ENCODE data around the gene DESI1. TPM values are rescaled to one million over a fixed set of nuclear protein-coding genes. Genes with fewer than 3 reads are reported as not detected.
"Not testable (repeated sequence)": the region's sequence is repeated elsewhere in the genome, so short reads cannot be mapped to it uniquely, and the experiment has no call there.

The DESI1 gene
- total RNA-seq, 1 donor from 2014 or later, result 41.6 TPM

GRCh38 chr22:41638748-41639147 lies 17.9 kb upstream of the DESI1 start:
- DNase-seq (ENCODE audit: missing footprints) (no peak), ATAC-seq (peak; percentile 15)
- intact Hi-C loops (cut with DNase I), result no loop called here

- ATAC-seq (no peak), DNase-seq (ENCODE audit: missing footprints) (no peak)
- intact Hi-C loops (cut with DNase I), result no loop called here
Observed at GRCh38 chr22:41638124-41638523, 17.3 kb upstream of the DESI1 start.

- intact Hi-C loops (cut with DNase I); DNase-seq (ENCODE audit: missing footprints); ATAC-seq: not testable (repeated sequence)
Observed at GRCh38 chr22:41637623-41638022, 16.8 kb upstream of the DESI1 start.

GRCh38 chr22:41636467-41636866 lies 15.6 kb upstream of the DESI1 start:
- peak; percentile 75 for ATAC-seq
- intact Hi-C loops (cut with DNase I), result no loop called here
- no peak for DNase-seq (ENCODE audit: missing footprints)

- DNase-seq (ENCODE audit: missing footprints); ATAC-seq; intact Hi-C loops (cut with DNase I): not testable (repeated sequence)
Observed at GRCh38 chr22:41634610-41635009, 13.8 kb upstream of the DESI1 start.

- DNase-seq (ENCODE audit: missing footprints); intact Hi-C loops (cut with DNase I); ATAC-seq: not testable (repeated sequence)
Observed at GRCh38 chr22:41631615-41632014, 10.8 kb upstream of the DESI1 start.

- ATAC-seq; DNase-seq (ENCODE audit: missing footprints); intact Hi-C loops (cut with DNase I): not testable (repeated sequence)
Observed at GRCh38 chr22:41631115-41631514, 10.3 kb upstream of the DESI1 start.

- no peak for DNase-seq (ENCODE audit: missing footprints)
- intact Hi-C loops (cut with DNase I), result no loop called here
Observed at GRCh38 chr22:41625577-41625976, 4.7 kb upstream of the DESI1 start.

GRCh38 chr22:41621911-41622179 lies 1.0 kb upstream of the DESI1 start:
- ATAC-seq (no peak), DNase-seq (ENCODE audit: missing footprints) (no peak)
- intact Hi-C loops (cut with DNase I), result loop anchor here (2.0 kb wide), 1 partner anchor 33 kb away; the partner anchor contains the start of gene PMM1

More at GRCh38 chr22:41625577-41625976, 4.7 kb upstream of the DESI1 start:
- no peak for ATAC-seq

GRCh38 chr22:41621099-41621910 lies 462 bp upstream of the DESI1 start, which contains the start of gene XRCC6:
XRCC6 (plus strand) TSS chr22:41621295; CDS start chr22:41622005, 710 bp downstream.
- intact Hi-C loops (cut with DNase I), result loop anchor here (2.0 kb wide), 1 partner anchor 33 kb away; the partner anchor contains the start of gene PMM1
- ATAC-seq, result peak; percentile 98
- DNase-seq (ENCODE audit: missing footprints), result peak; percentile 100

- intact Hi-C loops (cut with DNase I), result loop anchor here (2.0 kb wide), 1 partner anchor 31 kb away; the partner anchor contains the start of gene PMM1
- ATAC-seq (no peak), DNase-seq (ENCODE audit: missing footprints) (no peak)
Observed at GRCh38 chr22:41619979-41620588, 759 bp downstream of the DESI1 start.

- DNase-seq (ENCODE audit: missing footprints) (no peak), ATAC-seq (no peak)
- intact Hi-C loops (cut with DNase I), result no loop called here
Observed at GRCh38 chr22:41613456-41613855, 7.4 kb downstream of the DESI1 start.

GRCh38 chr22:41612603-41613306 lies 8.1 kb downstream of the DESI1 start:
- ATAC-seq, result no peak
- no peak for DNase-seq (ENCODE audit: missing footprints)
- intact Hi-C loops (cut with DNase I), result no loop called here

- ATAC-seq (peak; percentile 78), DNase-seq (ENCODE audit: missing footprints) (no peak)
- intact Hi-C loops (cut with DNase I), result no loop called here
Observed at GRCh38 chr22:41608386-41608785, 12.5 kb downstream of the DESI1 start.

GRCh38 chr22:41603873-41604332 lies 16.9 kb downstream of the DESI1 start:
- intact Hi-C loops (cut with DNase I), result no loop called here
- DNase-seq (ENCODE audit: missing footprints) (no peak), ATAC-seq (no peak)

- DNase-seq (ENCODE audit: missing footprints) (peak; percentile 42), ATAC-seq (no peak)
- intact Hi-C loops (cut with DNase I), result no loop called here
Observed at GRCh38 chr22:41600976-41601375, 19.9 kb downstream of the DESI1 start.

GRCh38 chr22:41598891-41599635 lies 21.8 kb downstream of the DESI1 start:
- intact Hi-C loops (cut with DNase I), result loop anchor here (5.0 kb wide), 2 partner anchors 57 to 202 kb away; partner anchors contain the start of gene POLR3H
- DNase-seq (ENCODE audit: missing footprints) (no peak), ATAC-seq (no peak)

GRCh38 chr22:41598081-41598480 lies 22.8 kb downstream of the DESI1 start:
- DNase-seq (ENCODE audit: missing footprints) (no peak), ATAC-seq (no peak)
- intact Hi-C loops (cut with DNase I), result loop anchor here (5.0 kb wide), 2 partner anchors 56 to 201 kb away; partner anchors contain the start of gene POLR3H

GRCh38 chr22:41597635-41597953 lies 23.2 kb downstream of the DESI1 start:
- DNase-seq (ENCODE audit: missing footprints), result no peak
- intact Hi-C loops (cut with DNase I), result loop anchor here (5.0 kb wide), 2 partner anchors 55 to 200 kb away; partner anchors contain the start of gene POLR3H
- no peak for ATAC-seq

All from Right ventricle myocardium inferior (tissue), 1 donor.